IMR-90 (cell line): ENCODE data around the gene PRIMA1. TPM values are rescaled to one million over a fixed set of nuclear protein-coding genes. Genes with fewer than 3 reads are reported as not detected.

Experiments used
- ATAC-seq: fragments of 200-7000 bp; cut with Tn5 transposase; 2 replicates; pipeline ENCODE4 v1.9.1; 2020; ENCODE audit warnings: low read depth, mild to moderate bottlenecking, moderate library complexity
- BruUV-seq: library from RNA; stranded (reverse); fragments of 400-500 nt; replicated peaks from 2 replicates; lab custom pipeline; 2021; lab: Mats Ljungman, UMichigan
- CTCF ChIA-PET: fragments of 300-600 bp; formaldehyde crosslinking; extraction: SDS; loops from one replicate; lab custom pipeline; 2021; ENCODE audit warnings: antibody characterized with exemption; lab: Yijun Ruan, JAX
- POLR2A ChIA-PET: fragments of 300-600 bp; sonication (Branson Sonifier 250); formaldehyde crosslinking; loops from one replicate; lab custom pipeline; 2022; ENCODE audit warnings: antibody characterized with exemption; ENCODE audit not compliant: unreplicated experiment; lab: Charles Lee
- DNase-seq: peaks from one replicate; pipeline ENCODE4 v3.0.0; 2013
- H2AFZ ChIP-seq: replicated peaks from 2 replicates; pipeline ENCODE3; 2013; ENCODE audit warnings: low read length, mild to moderate bottlenecking; ENCODE audit not compliant: poor library complexity
- H2AK5ac ChIP-seq: 2 replicates; pipeline ENCODE4 v1.6.1; 2013; ENCODE audit warnings: low read depth, low read length, inconsistent platforms
- H2AK9ac ChIP-seq: replicated peaks from 2 replicates; pipeline ENCODE3; 2013; ENCODE audit warnings: mild to moderate bottlenecking, low read depth, low read length, moderate library complexity; ENCODE audit not compliant: poor library complexity
- H2BK120ac ChIP-seq: 2 replicates; pipeline ENCODE4 v1.6.1; 2013; ENCODE audit warnings: low read depth, low read length, inconsistent platforms
- H2BK15ac ChIP-seq: 3 replicates; pipeline ENCODE4 v1.6.1; 2013; ENCODE audit warnings: low read depth, low read length, inconsistent platforms
- H2BK20ac ChIP-seq: 2 replicates; pipeline ENCODE4 v1.6.1; 2013; ENCODE audit warnings: low read depth, mild to moderate bottlenecking, inconsistent platforms, low read length, moderate library complexity
- H2BK5ac ChIP-seq: 2 replicates; pipeline ENCODE4 v1.6.1; 2013; ENCODE audit warnings: mild to moderate bottlenecking, low read depth, low read length, inconsistent platforms; ENCODE audit not compliant: poor library complexity, severe bottlenecking
- H3K14ac ChIP-seq: replicated peaks from 2 replicates; pipeline ENCODE4 v1.6.1; 2013; ENCODE audit warnings: low read depth, low read length, inconsistent platforms
- H3K18ac ChIP-seq: 2 replicates; pipeline ENCODE4 v1.6.1; 2013; ENCODE audit warnings: low read depth, low read length, control low read depth
- H3K23ac ChIP-seq: 2 replicates; pipeline ENCODE4 v1.6.1; 2013; ENCODE audit warnings: low read depth, low read length, inconsistent platforms
- H3K27ac ChIP-seq: 2 replicates; pipeline ENCODE4 v1.5.1; 2013; ENCODE audit warnings: mild to moderate bottlenecking, control low read depth, low read length; ENCODE audit not compliant: insufficient read depth
- H3K27me3 ChIP-seq: 2 replicates; pipeline ENCODE4 v1.6.1; 2013; ENCODE audit warnings: low read length; ENCODE audit not compliant: control insufficient read depth, insufficient read depth
- H3K36me3 ChIP-seq: 2 replicates; pipeline ENCODE4 v1.6.1; 2013; ENCODE audit warnings: low read length, mixed read lengths; ENCODE audit not compliant: control insufficient read depth, insufficient read depth
- H3K4ac ChIP-seq: 2 replicates; pipeline ENCODE4 v1.6.1; 2013; ENCODE audit warnings: low read depth, low read length, inconsistent platforms
- H3K4me1 ChIP-seq: 2 replicates; pipeline ENCODE4 v1.6.1; 2013; ENCODE audit warnings: low read length, mixed read lengths; ENCODE audit not compliant: control insufficient read depth, insufficient read depth
- H3K4me2 ChIP-seq: 2 replicates; pipeline ENCODE4 v1.6.1; 2013; ENCODE audit warnings: low read depth, mild to moderate bottlenecking, control low read depth, low read length, moderate library complexity
- H3K4me3 ChIP-seq: 2 replicates; pipeline ENCODE4 v1.5.1; 2013; ENCODE audit warnings: low read depth, mild to moderate bottlenecking, control low read depth, low read length, moderate library complexity; ENCODE audit not compliant: insufficient read depth
- H3K56ac ChIP-seq: 2 replicates; pipeline ENCODE4 v1.6.1; 2013; ENCODE audit warnings: low read length, inconsistent platforms; ENCODE audit not compliant: insufficient read depth; ENCODE audit errors: extremely low read depth
- H3K79me1 ChIP-seq, 2 experiments: 2 replicates each; pipeline ENCODE4 v1.6.1; 2013; ENCODE audit warnings: low read length in 2 of 2, inconsistent platforms in 1 of 2, low read depth in 1 of 2
- H3K9ac ChIP-seq: 2 replicates; pipeline ENCODE4 v1.6.1; 2013; ENCODE audit warnings: low read depth, low read length, control low read depth
- H3K9me1 ChIP-seq: 2 replicates; pipeline ENCODE4 v1.6.1; 2013; ENCODE audit warnings: low read length, inconsistent platforms; ENCODE audit not compliant: insufficient read depth
- H3K9me3 ChIP-seq: 2 replicates; pipeline ENCODE4 v1.6.1; 2013; ENCODE audit warnings: low read length; ENCODE audit not compliant: control insufficient read depth, insufficient read depth
- H4K20me1 ChIP-seq: 2 replicates; pipeline ENCODE4 v1.6.1; 2013; ENCODE audit warnings: low read length, inconsistent platforms; ENCODE audit not compliant: insufficient read depth
- H4K5ac ChIP-seq: 2 replicates; pipeline ENCODE4 v1.6.1; 2013; ENCODE audit warnings: mild to moderate bottlenecking, low read depth, low read length, control low read depth
- H4K8ac ChIP-seq, 2 experiments: 2 replicates each; pipeline ENCODE4 v1.6.1; 2013; ENCODE audit warnings: low read depth in 2 of 2, low read length in 2 of 2, control low read depth in 1 of 2, inconsistent platforms in 1 of 2
- H4K91ac ChIP-seq: 2 replicates; pipeline ENCODE4 v1.6.1; 2013; ENCODE audit warnings: low read depth, low read length, inconsistent platforms; ENCODE audit not compliant: insufficient read depth
- BHLHE40 ChIP-seq: fragments of 150-350 bp; IDR thresholded peaks from 2 replicates; pipeline ENCODE4 v1.6.1; 2016; ENCODE audit warnings: mild to moderate bottlenecking, low read depth, low read length
- CTCF ChIP-seq: conservative IDR thresholded peaks from 2 replicates; pipeline ENCODE4 v1.5.1; 2012; ENCODE audit warnings: mild to moderate bottlenecking, low read depth, low read length, improper control_type of control experiment
- MAZ ChIP-seq: IDR thresholded peaks from 2 replicates; pipeline ENCODE4 v1.6.1; 2012; ENCODE audit warnings: low read depth, mild to moderate bottlenecking, low read length, improper control_type of control experiment, moderate library complexity, borderline replicate concordance
- WGBS, 2 experiments: methylation state at CpG; one replicate each; pipeline versions ENCODE4 v1.1.5 to v1.1.7; 2013; ENCODE audit warnings: missing lambda C conversion rate in 2 of 2; ENCODE audit not compliant: insufficient read length in 1 of 2; ENCODE audit errors: extremely low coverage in 2 of 2; 5-methylcytosine and 5-hydroxymethylcytosine counted together
- dilution Hi-C: fragments of 300-500 bp; cut with HindIII; formaldehyde crosslinking; loops from one replicate; pipeline ENCODE4 v1.14.3; 2018; ENCODE audit warnings: low sequenced_read_pairs; ENCODE audit not compliant: unreplicated experiment
- in situ Hi-C: fragments of 300-500 bp; cut with MboI; formaldehyde crosslinking; loops from 3 replicates; pipeline ENCODE4 v1.14.3; 2019; ENCODE audit warnings: low sequenced_read_pairs, inconsistent platforms, mixed read lengths
- intact Hi-C: fragments of 100-400 bp; cut with micrococcal nuclease; formaldehyde crosslinking; loops from 2 replicates; pipeline ENCODE4 v1.10.0; 2022
- polyA plus RNA-seq, 3 experiments: library from polyadenylated mRNA; depleted of rRNA; stranded (reverse); fragments of >200 nt; gene quantifications; 2 replicates each; pipeline ENCODE4 v1.2.3, GENCODE V29; 2012; ENCODE audit warnings: low replicate concordance in 1 of 3
- total RNA-seq: library from RNA; depleted of rRNA; stranded (reverse); fragments of >200 nt; gene quantifications from 2 replicates; pipeline ENCODE4 v1.2.3, GENCODE V29; 2012

Gene PRIMA1
- total and polyA plus RNA-seq, 2 of the 4 experiments (the other 2 are of a cell fraction): not detected

- intact Hi-C loops: no loop called here
Measured at GRCh38 chr14:93720981-93721483, 67.3 kb downstream of the PRIMA1 start.

More at GRCh38 chr14:93720981-93721483, 67.3 kb downstream of the PRIMA1 start:
- no peaks in the 10 kb centered on the region for H3K79me1 ChIP-seq
- no peaks in the 10 kb centered on the region for H3K4me1 ChIP-seq
- whole genome bisulfite sequencing, 2 experiments: 61% methylated on average over 3 of the region's 13 CpGs; no CpG with 5 or more reads in 1 of the 2 experiments
- dilution Hi-C loops: no loop called here
- POLR2A ChIA-PET: no interaction called here
- H3K27me3 ChIP-seq: no peaks in the 10 kb centered on the region
- no peak overlapping the region for H4K8ac ChIP-seq
- H2BK120ac ChIP-seq: no peak overlapping the region
- H4K91ac ChIP-seq: no peak overlapping the region
- H2AK5ac ChIP-seq: no peak overlapping the region
- no peak overlapping the region for H2AFZ ChIP-seq
- DNase-seq (no peak), ATAC-seq (no peak)
- no peak overlapping the region for H3K14ac ChIP-seq
- H2BK5ac ChIP-seq: no peak overlapping the region
- H3K4ac ChIP-seq: no peak overlapping the region
- no peak overlapping the region for H3K27ac ChIP-seq
- in situ Hi-C loops: no loop called here
- no TSS peak for BruUV-seq
- H2AK9ac ChIP-seq: no peak overlapping the region
- H3K4me3 ChIP-seq: no peak overlapping the region
- H3K56ac ChIP-seq: no peak overlapping the region
- CTCF ChIA-PET: no interaction called here
- H3K9me3 ChIP-seq: peaks cover 30% of the 10 kb centered on the region
- TF ChIP-seq MAZ: no peak
- no peak for TF ChIP-seq CTCF
- TF ChIP-seq BHLHE40: no peak
- H2BK15ac ChIP-seq: no peak overlapping the region
- H3K23ac ChIP-seq: no peak overlapping the region
- H4K5ac ChIP-seq: no peak overlapping the region
- no peak overlapping the region for H3K18ac ChIP-seq
- H3K9me1 ChIP-seq: no peaks in the 10 kb centered on the region
- H3K9ac ChIP-seq: no peak overlapping the region
- no peaks in the 10 kb centered on the region for H4K20me1 ChIP-seq
- no peak overlapping the region for H3K4me2 ChIP-seq
- no peak overlapping the region for H2BK20ac ChIP-seq
- no peaks in the 10 kb centered on the region for H3K36me3 ChIP-seq
